Activated naive CD8-positive, alpha-beta T cell treated with anti-CD3 and anti-CD28 coated beads for 36 hours (primary cell): ENCODE data around the gene KATNAL1. TPM values are rescaled to one million over a fixed set of nuclear protein-coding genes. Genes with fewer than 3 reads are reported as not detected.
A peak's percentile ranks its signal among the peaks of the same experiment; 100 is the strongest.

Experiments used
- DNase-seq: peaks from one replicate; pipeline ENCODE4 v3.0.0; 2021
- H3K27ac Mint-ChIP-seq: one replicate; pipeline ENCODE4 v1.8.0; 2022; ENCODE audit warnings: mild to moderate bottlenecking, moderate library complexity, mixed read lengths
- H3K27me3 Mint-ChIP-seq: one replicate; pipeline ENCODE4 v1.8.0; 2022; ENCODE audit warnings: mild to moderate bottlenecking, mixed read lengths
- H3K36me3 Mint-ChIP-seq: one replicate; pipeline ENCODE4 v1.8.0; 2021; ENCODE audit warnings: mild to moderate bottlenecking, mixed read lengths
- H3K4me1 Mint-ChIP-seq: one replicate; pipeline ENCODE4 v1.8.0; 2021; ENCODE audit warnings: mixed read lengths
- H3K4me3 Mint-ChIP-seq: one replicate; pipeline ENCODE4 v1.8.0; 2022; ENCODE audit warnings: mild to moderate bottlenecking, moderate library complexity, mixed read lengths
- H3K9me3 Mint-ChIP-seq: one replicate; pipeline ENCODE4 v1.8.0; 2022; ENCODE audit warnings: mixed read lengths
- total RNA-seq, 2 experiments: library from RNA; stranded (reverse); gene quantifications; one replicate each; pipeline ENCODE4 v1.2.3, GENCODE V29; 2021

KATNAL1 gene
- total RNA-seq, 2 experiments from 2014 or later, result 6.7 to 6.9 TPM

GRCh38 chr13:30158774-30159445 is 148.4 kb downstream of the KATNAL1 start:
- no peak overlapping the region for H3K4me3 Mint-ChIP-seq
- H3K27me3 Mint-ChIP-seq, result no peaks in the 10 kb centered on the region
- no peaks in the 10 kb centered on the region for H3K36me3 Mint-ChIP-seq
- H3K27ac Mint-ChIP-seq, result peak overlapping the region; percentile 50
- peaks cover 24% of the 10 kb centered on the region for H3K4me1 Mint-ChIP-seq
- no peak for DNase-seq
- H3K9me3 Mint-ChIP-seq, result no peaks in the 10 kb centered on the region

- Mint-ChIP-seq H3K36me3 (no peaks in the 10 kb centered on the region), H3K9me3 (no peaks in the 10 kb centered on the region), H3K27ac (no peak overlapping the region), H3K4me1 (peaks cover 26% of the 10 kb centered on the region), H3K27me3 (no peaks in the 10 kb centered on the region), H3K4me3 (no peak overlapping the region)
- no peak for DNase-seq
These were observed 149.7 kb downstream of the KATNAL1 start for GRCh38 chr13:30157616-30157993.

- DNase-seq, result no peak
- Mint-ChIP-seq H3K4me3 (no peak overlapping the region), H3K36me3 (no peaks in the 10 kb centered on the region), H3K27me3 (no peaks in the 10 kb centered on the region), H3K4me1 (peaks cover 29% of the 10 kb centered on the region), H3K9me3 (no peaks in the 10 kb centered on the region), H3K27ac (no peak overlapping the region)
These were observed 150.3 kb downstream of the KATNAL1 start for GRCh38 chr13:30156826-30157615.

GRCh38 chr13:30156270-30156669 is 151.1 kb downstream of the KATNAL1 start:
- peaks cover 35% of the 10 kb centered on the region for H3K4me1 Mint-ChIP-seq
- no peaks in the 10 kb centered on the region for H3K36me3 Mint-ChIP-seq
- H3K9me3 Mint-ChIP-seq, result no peaks in the 10 kb centered on the region
- no peaks in the 10 kb centered on the region for H3K27me3 Mint-ChIP-seq
- DNase-seq, result no peak
- no peak overlapping the region for H3K27ac Mint-ChIP-seq
- H3K4me3 Mint-ChIP-seq, result no peak overlapping the region

GRCh38 chr13:30154931-30155330 is 152.4 kb downstream of the KATNAL1 start:
- H3K27ac Mint-ChIP-seq, result no peak overlapping the region
- H3K27me3 Mint-ChIP-seq, result no peaks in the 10 kb centered on the region
- no peak for DNase-seq
- H3K4me1 Mint-ChIP-seq, result peaks cover 42% of the 10 kb centered on the region
- H3K4me3 Mint-ChIP-seq, result no peak overlapping the region
- no peaks in the 10 kb centered on the region for H3K36me3 Mint-ChIP-seq
- H3K9me3 Mint-ChIP-seq, result no peaks in the 10 kb centered on the region

- Mint-ChIP-seq H3K27me3 (no peaks in the 10 kb centered on the region), H3K36me3 (no peaks in the 10 kb centered on the region), H3K9me3 (no peaks in the 10 kb centered on the region), H3K4me3 (no peak overlapping the region), H3K27ac (no peak overlapping the region), H3K4me1 (peaks cover 42% of the 10 kb centered on the region)
- no peak for DNase-seq
These were observed 152.8 kb downstream of the KATNAL1 start for GRCh38 chr13:30154531-30154930.

- Mint-ChIP-seq H3K4me1 (peaks cover 40% of the 10 kb centered on the region), H3K36me3 (no peaks in the 10 kb centered on the region), H3K9me3 (no peaks in the 10 kb centered on the region), H3K27me3 (no peaks in the 10 kb centered on the region), H3K27ac (no peak overlapping the region), H3K4me3 (no peak overlapping the region)
- DNase-seq, result no peak
These were observed 153.6 kb downstream of the KATNAL1 start for GRCh38 chr13:30153545-30154426.

Other genes with a start within 250 kb of the KATNAL1 start
- gene UBE2L5, start 114.9 kb upstream of the KATNAL1 start, total RNA-seq, result not detected
- gene HMGB1, start 158.4 kb upstream of the KATNAL1 start, total RNA-seq, result 100 to 1,000 TPM; 804 to 850 TPM